Skeletal muscle tissue (tissue), 4 donors: Measurements from ENCODE around the gene DSN1. TPM values are rescaled to one million over a fixed set of nuclear protein-coding genes. Genes with fewer than 3 reads are reported as not detected.

Experiments
- H3K27ac ChIP-seq: one replicate; pipeline ENCODE4 v1.7.0; 2013; ENCODE audit warnings: mild to moderate bottlenecking, low read depth, low read length, inconsistent platforms
- H3K27me3 ChIP-seq, 3 donors: one replicate each; pipeline ENCODE4 v1.7.0; 2013; ENCODE audit warnings: low read length in 3 of 3; ENCODE audit not compliant: control insufficient read depth in 3 of 3, insufficient read depth in 3 of 3
- H3K36me3 ChIP-seq, 3 donors: one replicate each; pipeline ENCODE4 v1.7.0; 2013; ENCODE audit warnings: low read length in 3 of 3; ENCODE audit not compliant: control insufficient read depth in 3 of 3, insufficient read depth in 3 of 3
- H3K4me1 ChIP-seq, 3 donors: one replicate each; pipeline ENCODE4 v1.7.0; 2013; ENCODE audit warnings: low read length in 3 of 3, mild to moderate bottlenecking in 3 of 3; ENCODE audit not compliant: control insufficient read depth in 3 of 3, insufficient read depth in 3 of 3
- H3K4me3 ChIP-seq, 3 donors: one replicate each; pipeline ENCODE4 v1.7.0; 2013; ENCODE audit warnings: low read length in 3 of 3
- H3K9ac ChIP-seq, 3 donors: one replicate each; pipeline ENCODE4 v1.7.0; 2013; ENCODE audit warnings: low read length in 3 of 3, mild to moderate bottlenecking in 3 of 3, moderate library complexity in 2 of 3, low read depth in 1 of 3
- H3K9me3 ChIP-seq, 3 donors: one replicate each; pipeline ENCODE4 v1.7.0; 2013; ENCODE audit warnings: low read length in 3 of 3; ENCODE audit not compliant: control insufficient read depth in 3 of 3
- total RNA-seq: library from RNA; depleted of rRNA; stranded (reverse); fragments of >200 nt; gene quantifications from one replicate; pipeline ENCODE4 v1.2.3, GENCODE V29; 2014
- donor health status: Osteomylitis.

Gene DSN1
- total RNA-seq, 1 donor from 2014 or later: 5.7 TPM

GRCh38 chr20:36744764-36745191 is 28.8 kb downstream of the DSN1 start:
- Histone ChIP-seq H3K36me3 (no peaks in the 10 kb centered on the region), H3K27me3 (no peaks in the 10 kb centered on the region), H3K4me3 (peak overlapping the region; percentile 85 to 93 (median 85)), H3K27ac (peak overlapping the region; percentile 84), H3K9ac (peak overlapping the region; percentile 82 to 86 (median 85)), H3K9me3 (no peaks in the 10 kb centered on the region), H3K4me1 (peaks cover 16 to 21% (median 16%) of the 10 kb centered on the region in 3 donors)

GRCh38 chr20:36744243-36744642 is 29.3 kb downstream of the DSN1 start:
- peaks cover 16 to 21% (median 16%) of the 10 kb centered on the region in 3 donors for H3K4me1 ChIP-seq
- no peaks in the 10 kb centered on the region for H3K27me3 ChIP-seq
- no peaks in the 10 kb centered on the region for H3K9me3 ChIP-seq
- H3K4me3 ChIP-seq: peak overlapping the region; percentile 49 to 65 (median 54)
- H3K9ac ChIP-seq: peak overlapping the region; percentile 68 to 80 (median 80)
- H3K36me3 ChIP-seq: no peaks in the 10 kb centered on the region
- peak overlapping the region; percentile 84 for H3K27ac ChIP-seq

GRCh38 chr20:36742558-36742957 is 31.0 kb downstream of the DSN1 start:
- H3K27ac ChIP-seq: peak overlapping the region; percentile 34
- no peaks in the 10 kb centered on the region for H3K36me3 ChIP-seq
- no peaks in the 10 kb centered on the region for H3K9me3 ChIP-seq
- no peak overlapping the region for H3K9ac ChIP-seq
- H3K27me3 ChIP-seq: no peaks in the 10 kb centered on the region
- no peak overlapping the region for H3K4me3 ChIP-seq
- peaks cover 16 to 21% (median 16%) of the 10 kb centered on the region in 3 donors for H3K4me1 ChIP-seq

GRCh38 chr20:36741072-36741471 is 32.5 kb downstream of the DSN1 start:
- no peaks in the 10 kb centered on the region for H3K27me3 ChIP-seq
- no peak overlapping the region for H3K4me3 ChIP-seq
- no peaks in the 10 kb centered on the region for H3K9me3 ChIP-seq
- peaks cover 26 to 29% (median 28%) of the 10 kb centered on the region in 3 donors for H3K4me1 ChIP-seq
- no peaks in the 10 kb centered on the region for H3K36me3 ChIP-seq
- no peak overlapping the region for H3K27ac ChIP-seq
- peak overlapping the region in 1 of 3 donors; percentile 27 for H3K9ac ChIP-seq

GRCh38 chr20:36737183-36737499 is 36.4 kb downstream of the DSN1 start:
- no peaks in the 10 kb centered on the region for H3K27me3 ChIP-seq
- no peaks in the 10 kb centered on the region for H3K36me3 ChIP-seq
- no peaks in the 10 kb centered on the region for H3K9me3 ChIP-seq
- no peak overlapping the region for H3K27ac ChIP-seq
- peaks cover 20 to 26% (median 22%) of the 10 kb centered on the region in 3 donors for H3K4me1 ChIP-seq
- no peak overlapping the region for H3K4me3 ChIP-seq
- peak overlapping the region in 1 of 3 donors; percentile 50 for H3K9ac ChIP-seq

- no peaks in the 10 kb centered on the region for H3K36me3 ChIP-seq
- H3K27me3 ChIP-seq: no peaks in the 10 kb centered on the region
- peak overlapping the region in 1 of 3 donors; percentile 50 for H3K9ac ChIP-seq
- H3K27ac ChIP-seq: no peak overlapping the region
- H3K4me1 ChIP-seq: peaks cover 20 to 23% (median 22%) of the 10 kb centered on the region in 3 donors
- no peaks in the 10 kb centered on the region for H3K9me3 ChIP-seq
- no peak overlapping the region for H3K4me3 ChIP-seq
These were observed 36.9 kb downstream of the DSN1 start for GRCh38 chr20:36736451-36737182.

- peaks cover 18 to 19% (median 19%) of the 10 kb centered on the region in 3 donors for H3K4me1 ChIP-seq
- no peak overlapping the region for H3K4me3 ChIP-seq
- H3K27me3 ChIP-seq: no peaks in the 10 kb centered on the region
- H3K27ac ChIP-seq: no peak overlapping the region
- peak overlapping the region in 1 of 3 donors; percentile 30 for H3K9ac ChIP-seq
- no peaks in the 10 kb centered on the region for H3K36me3 ChIP-seq
- no peaks in the 10 kb centered on the region for H3K9me3 ChIP-seq
These were observed 41.1 kb downstream of the DSN1 start for GRCh38 chr20:36732456-36732855.

GRCh38 chr20:36728986-36729385 is 44.6 kb downstream of the DSN1 start:
- H3K27ac ChIP-seq: no peak overlapping the region
- H3K4me1 ChIP-seq: peaks cover 0 to 12% (median 5%) of the 10 kb centered on the region in 3 donors
- no peaks in the 10 kb centered on the region for H3K36me3 ChIP-seq
- no peak overlapping the region for H3K9ac ChIP-seq
- H3K4me3 ChIP-seq: no peak overlapping the region
- H3K9me3 ChIP-seq: no peaks in the 10 kb centered on the region
- H3K27me3 ChIP-seq: no peaks in the 10 kb centered on the region

- no peaks in the 10 kb centered on the region for H3K36me3 ChIP-seq
- no peak overlapping the region for H3K27ac ChIP-seq
- no peaks in the 10 kb centered on the region for H3K27me3 ChIP-seq
- H3K4me1 ChIP-seq: peaks cover 0 to 6% (median 5%) of the 10 kb centered on the region in 3 donors
- peak overlapping the region in 1 of 3 donors; percentile 32 for H3K9ac ChIP-seq
- no peaks in the 10 kb centered on the region for H3K9me3 ChIP-seq
- no peak overlapping the region for H3K4me3 ChIP-seq
These were observed 47.4 kb downstream of the DSN1 start for GRCh38 chr20:36726168-36726567.

- Histone ChIP-seq H3K4me1 (peaks cover 0 to 6% (median 2%) of the 10 kb centered on the region in 3 donors), H3K4me3 (no peak overlapping the region), H3K9me3 (no peaks in the 10 kb centered on the region), H3K9ac (no peak overlapping the region), H3K27ac (no peak overlapping the region), H3K36me3 (peaks cover 6% of the 10 kb centered on the region in 3 donors), H3K27me3 (no peaks in the 10 kb centered on the region)
These were observed 53.1 kb downstream of the DSN1 start for GRCh38 chr20:36720510-36720909.
